Calu3 (cell line): ENCODE measurements around the gene ASTN2. TPM values are rescaled to one million over a fixed set of nuclear protein-coding genes. Genes with fewer than 3 reads are reported as not detected.

Experiments
- BruUV-seq: library from RNA; stranded (reverse); fragments of 400-500 nt; replicated peaks from 2 replicates; lab custom pipeline; 2021; lab: Mats Ljungman, UMichigan
- CTCF ChIA-PET: fragments of 300-600 bp; sonication (Branson Sonifier 250); formaldehyde crosslinking; loops from one replicate; lab custom pipeline; 2022; ENCODE audit warnings: antibody characterized with exemption; lab: Charles Lee
- DNase-seq: peaks from one replicate; pipeline ENCODE4 v3.0.0; 2022
- H3K27ac Mint-ChIP-seq: one replicate; pipeline ENCODE4 v1.8.0; 2022; ENCODE audit warnings: mixed read lengths; ENCODE audit not compliant: unreplicated experiment
- H3K27me3 Mint-ChIP-seq: one replicate; pipeline ENCODE4 v1.8.0; 2022; ENCODE audit warnings: mixed read lengths; ENCODE audit not compliant: unreplicated experiment
- H3K36me3 Mint-ChIP-seq: one replicate; pipeline ENCODE4 v1.8.0; 2022; ENCODE audit warnings: mild to moderate bottlenecking, moderate library complexity, mixed read lengths; ENCODE audit not compliant: insufficient read depth, unreplicated experiment
- H3K4me1 Mint-ChIP-seq: one replicate; pipeline ENCODE4 v1.8.0; 2022; ENCODE audit warnings: mild to moderate bottlenecking, low read depth, mixed read lengths; ENCODE audit not compliant: unreplicated experiment
- H3K4me3 Mint-ChIP-seq: one replicate; pipeline ENCODE4 v1.8.0; 2022; ENCODE audit warnings: mild to moderate bottlenecking, low read depth, moderate library complexity, mixed read lengths; ENCODE audit not compliant: unreplicated experiment
- H3K9me3 Mint-ChIP-seq: one replicate; pipeline ENCODE4 v1.8.0; 2022; ENCODE audit warnings: low read depth, mixed read lengths; ENCODE audit not compliant: unreplicated experiment
- intact Hi-C: fragments of 100-400 bp; cut with micrococcal nuclease; formaldehyde crosslinking; loops from one replicate; pipeline ENCODE4 v1.10.0; 2022; ENCODE audit not compliant: unreplicated experiment
- total RNA-seq: library from RNA; stranded (reverse); gene quantifications from 2 replicates; pipeline ENCODE4 v1.2.3, GENCODE V29; 2022
- TF ChIP-seq, protein P1 (sequence below): fragments of 200-600 bp; IDR thresholded peaks from one replicate; pipeline ENCODE4 v1.8.0; 2022; ENCODE audit warnings: antibody characterized with exemption; ENCODE audit not compliant: unreplicated experiment

The ASTN2 gene
- total RNA-seq, 1 experiment from 2014 or later: 1.7 TPM

DNA sequence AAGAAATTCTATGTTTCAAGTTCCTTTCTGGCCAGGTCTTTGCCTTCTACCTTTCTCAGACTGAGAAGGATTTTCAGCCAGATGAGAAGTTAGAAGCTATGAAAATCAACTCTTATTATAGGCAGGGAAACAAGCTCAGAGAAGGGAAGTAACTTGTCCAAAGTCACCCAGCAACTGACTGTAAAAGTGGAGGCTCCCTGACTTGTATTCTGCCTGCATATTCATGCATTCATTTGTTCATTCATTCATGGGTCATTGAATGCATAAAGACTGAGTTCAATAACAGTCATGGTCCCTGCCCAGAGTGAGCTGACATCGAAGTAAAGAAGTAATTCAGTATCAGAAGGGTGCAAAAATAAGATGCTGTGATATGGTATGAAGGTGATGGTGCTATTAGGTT lies 1021.7 kb downstream of the ASTN2 start:
- Mint-ChIP-seq H3K27ac (no peak overlapping the region), H3K4me1 (no peaks in the 10 kb centered on the region), H3K27me3 (no peaks in the 10 kb centered on the region), H3K36me3 (no peaks in the 10 kb centered on the region), H3K4me3 (no peak overlapping the region), H3K9me3 (peaks cover 5% of the 10 kb centered on the region)
- BruUV-seq: no TSS peak
- CTCF ChIA-PET: no interaction called here
- intact Hi-C loops: no loop called here
- DNase-seq: no peak
- TF ChIP-seq, protein P1, sequence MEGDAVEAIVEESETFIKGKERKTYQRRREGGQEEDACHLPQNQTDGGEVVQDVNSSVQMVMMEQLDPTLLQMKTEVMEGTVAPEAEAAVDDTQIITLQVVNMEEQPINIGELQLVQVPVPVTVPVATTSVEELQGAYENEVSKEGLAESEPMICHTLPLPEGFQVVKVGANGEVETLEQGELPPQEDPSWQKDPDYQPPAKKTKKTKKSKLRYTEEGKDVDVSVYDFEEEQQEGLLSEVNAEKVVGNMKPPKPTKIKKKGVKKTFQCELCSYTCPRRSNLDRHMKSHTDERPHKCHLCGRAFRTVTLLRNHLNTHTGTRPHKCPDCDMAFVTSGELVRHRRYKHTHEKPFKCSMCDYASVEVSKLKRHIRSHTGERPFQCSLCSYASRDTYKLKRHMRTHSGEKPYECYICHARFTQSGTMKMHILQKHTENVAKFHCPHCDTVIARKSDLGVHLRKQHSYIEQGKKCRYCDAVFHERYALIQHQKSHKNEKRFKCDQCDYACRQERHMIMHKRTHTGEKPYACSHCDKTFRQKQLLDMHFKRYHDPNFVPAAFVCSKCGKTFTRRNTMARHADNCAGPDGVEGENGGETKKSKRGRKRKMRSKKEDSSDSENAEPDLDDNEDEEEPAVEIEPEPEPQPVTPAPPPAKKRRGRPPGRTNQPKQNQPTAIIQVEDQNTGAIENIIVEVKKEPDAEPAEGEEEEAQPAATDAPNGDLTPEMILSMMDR: no peak

DNA sequence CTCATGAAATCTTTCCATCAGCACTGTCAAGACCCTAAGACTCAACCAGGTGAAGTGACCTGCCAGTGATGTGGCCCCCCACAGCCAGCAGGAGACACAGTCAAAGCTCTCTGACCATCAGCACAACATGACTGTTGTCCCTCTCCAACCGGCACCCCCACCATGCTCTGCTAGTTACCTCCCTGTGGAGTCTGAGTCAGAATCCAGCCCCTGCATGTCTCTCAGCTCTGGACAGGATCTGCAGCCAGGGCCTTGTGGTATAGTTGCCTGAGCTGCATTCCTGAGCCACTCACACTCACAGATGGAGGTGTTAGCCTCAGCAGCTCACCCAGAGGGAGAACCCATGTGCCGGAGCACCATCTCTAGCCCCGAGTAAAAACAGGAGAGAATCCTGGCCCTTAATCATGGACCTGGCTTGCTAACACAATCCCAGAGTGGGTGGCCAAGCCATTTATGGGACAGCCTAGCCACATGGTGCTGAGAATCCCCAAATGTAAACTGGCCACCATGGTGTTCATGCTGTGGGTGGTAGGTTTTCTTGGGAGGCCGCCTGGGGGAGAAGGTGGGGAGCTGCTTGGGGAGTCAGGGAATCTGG lies 1023.5 kb downstream of the ASTN2 start:
- Mint-ChIP-seq H3K36me3 (no peaks in the 10 kb centered on the region), H3K27me3 (no peaks in the 10 kb centered on the region), H3K4me3 (no peak overlapping the region), H3K4me1 (no peaks in the 10 kb centered on the region), H3K9me3 (peaks cover 5% of the 10 kb centered on the region), H3K27ac (no peak overlapping the region)
- DNase-seq: no peak
- no TSS peak for BruUV-seq
- CTCF ChIA-PET: no interaction called here
- TF ChIP-seq, protein P1: no peak
- intact Hi-C loops: no loop called here

DNA sequence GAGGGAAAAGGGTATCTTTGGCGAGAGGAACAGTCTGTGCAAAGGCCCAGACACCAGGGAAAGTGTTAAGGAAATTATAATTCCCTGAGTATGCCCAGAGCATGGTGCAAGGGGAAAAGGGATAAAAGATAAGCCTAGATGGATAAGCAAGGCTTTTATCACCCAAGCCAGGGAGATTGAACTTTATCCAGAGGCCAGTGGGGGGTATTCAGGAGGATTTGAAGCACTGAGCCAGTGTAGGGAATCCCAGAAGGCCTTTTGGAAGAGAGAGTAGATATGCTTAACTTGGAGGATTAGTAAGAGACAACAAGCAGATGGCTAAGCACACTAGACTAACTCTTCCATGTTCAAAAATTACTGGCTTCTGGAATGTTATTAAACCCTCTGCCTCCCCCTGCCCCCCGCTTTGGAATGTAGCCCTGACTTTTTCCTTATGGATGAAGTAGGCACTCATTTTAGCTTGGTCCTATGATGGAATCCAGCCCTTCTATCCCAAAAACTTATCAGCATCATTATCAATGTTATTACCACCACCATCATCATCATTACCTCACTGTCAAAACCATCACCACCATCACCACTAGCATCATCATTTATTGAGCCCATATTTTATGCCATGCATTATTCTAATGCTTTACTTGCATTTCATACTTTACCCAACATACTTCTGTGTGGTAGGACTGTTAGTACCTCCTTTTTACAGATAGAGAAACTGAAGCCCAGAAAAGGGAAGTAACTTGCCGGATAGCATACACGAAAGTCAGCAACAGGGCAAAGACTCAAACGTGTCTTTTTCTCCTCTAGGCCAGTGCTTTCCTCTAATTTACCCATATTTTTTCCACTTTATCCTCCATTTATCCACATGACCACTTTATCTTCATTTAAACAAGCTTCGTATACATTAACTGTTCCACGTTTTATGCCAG lies 1024.3 kb downstream of the ASTN2 start:
- H3K27ac Mint-ChIP-seq: no peak overlapping the region
- H3K4me1 Mint-ChIP-seq: no peaks in the 10 kb centered on the region
- no peaks in the 10 kb centered on the region for H3K36me3 Mint-ChIP-seq
- H3K27me3 Mint-ChIP-seq: no peaks in the 10 kb centered on the region
- no peak for DNase-seq
- CTCF ChIA-PET: interaction anchor here (0.6 kb wide), 1 partner anchor 21 kb away, joined by 5 read pairs; no protein-coding TSS in a partner anchor
- intact Hi-C loops: no loop called here
- BruUV-seq: no TSS peak
- peaks cover 5% of the 10 kb centered on the region for H3K9me3 Mint-ChIP-seq
- H3K4me3 Mint-ChIP-seq: no peak overlapping the region
- TF ChIP-seq, protein P1: no peak

DNA sequence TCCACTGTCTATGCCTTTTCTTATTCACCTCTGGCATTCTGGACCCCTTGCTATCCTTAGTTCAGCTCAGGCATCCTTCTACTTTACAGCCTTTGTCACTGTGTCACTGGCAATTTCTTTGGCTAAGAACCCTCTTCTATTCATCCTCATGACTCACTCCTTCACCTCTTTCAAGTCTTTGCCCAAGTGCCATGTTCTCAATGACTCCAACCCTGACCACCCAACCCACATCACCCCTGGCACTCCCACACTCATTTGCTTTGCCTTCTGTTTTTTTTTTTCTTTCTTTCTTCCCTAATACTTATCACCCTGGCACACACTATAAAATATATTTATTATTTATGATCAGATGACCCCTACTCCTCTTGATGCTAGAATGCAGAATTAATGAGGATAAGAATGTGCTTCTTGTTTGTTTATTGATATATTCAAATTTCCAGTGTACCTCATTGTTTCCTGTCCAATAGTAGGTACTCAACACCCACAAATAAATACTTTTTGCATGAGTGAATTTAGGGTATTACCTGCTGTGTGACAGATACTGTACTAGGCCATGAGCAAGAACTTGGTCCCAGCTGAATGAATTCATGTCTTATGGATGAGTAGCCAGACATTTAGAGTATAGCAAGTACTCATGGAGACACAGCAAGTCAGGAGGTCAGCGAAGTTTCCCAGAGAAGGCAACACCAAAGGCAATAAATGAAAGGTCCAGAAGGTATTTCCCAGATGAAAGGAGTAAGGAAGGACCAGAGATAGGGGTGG lies 1025.1 kb downstream of the ASTN2 start:
- no peaks in the 10 kb centered on the region for H3K27me3 Mint-ChIP-seq
- intact Hi-C loops: no loop called here
- H3K36me3 Mint-ChIP-seq: no peaks in the 10 kb centered on the region
- H3K9me3 Mint-ChIP-seq: peaks cover 5% of the 10 kb centered on the region
- no peaks in the 10 kb centered on the region for H3K4me1 Mint-ChIP-seq
- no peak for DNase-seq
- no peak overlapping the region for H3K4me3 Mint-ChIP-seq
- no TSS peak for BruUV-seq
- H3K27ac Mint-ChIP-seq: no peak overlapping the region
- TF ChIP-seq, protein P1: no peak
- CTCF ChIA-PET: no interaction called here
